Gastroesophageal sphincter (tissue), 3 donors: Measurements from ENCODE around the gene MS4A10.

Experiments
- CTCF ChIP-seq, 4 experiments: fragments of 200-600 bp in 2 of 4; fragments of 450-650 bp in 2 of 4; sonication (generic) in 1 of 4; IDR thresholded peaks; one replicate each; pipeline ENCODE4 v1.5.1; 2017 to 2019; ENCODE audit warnings: antibody characterized with exemption in 4 of 4, mild to moderate bottlenecking in 2 of 4, moderate library complexity in 2 of 4
- EP300 ChIP-seq: sonication (generic); formaldehyde crosslinking; IDR thresholded peaks from one replicate; pipeline ENCODE4 v1.6.1; 2017; ENCODE audit warnings: antibody characterized with exemption, mild to moderate bottlenecking
- POLR2A ChIP-seq, 2 donors: fragments of 450-650 bp; IDR thresholded peaks; one replicate each; pipeline ENCODE4 v1.6.1; 2017; ENCODE audit warnings: antibody characterized with exemption in 2 of 2, mild to moderate bottlenecking in 2 of 2, moderate library complexity in 1 of 2
- POLR2AphosphoS5 ChIP-seq: sonication (generic); formaldehyde crosslinking; IDR thresholded peaks from one replicate; pipeline ENCODE4 v1.6.1; 2017; ENCODE audit warnings: antibody characterized with exemption

DNA sequence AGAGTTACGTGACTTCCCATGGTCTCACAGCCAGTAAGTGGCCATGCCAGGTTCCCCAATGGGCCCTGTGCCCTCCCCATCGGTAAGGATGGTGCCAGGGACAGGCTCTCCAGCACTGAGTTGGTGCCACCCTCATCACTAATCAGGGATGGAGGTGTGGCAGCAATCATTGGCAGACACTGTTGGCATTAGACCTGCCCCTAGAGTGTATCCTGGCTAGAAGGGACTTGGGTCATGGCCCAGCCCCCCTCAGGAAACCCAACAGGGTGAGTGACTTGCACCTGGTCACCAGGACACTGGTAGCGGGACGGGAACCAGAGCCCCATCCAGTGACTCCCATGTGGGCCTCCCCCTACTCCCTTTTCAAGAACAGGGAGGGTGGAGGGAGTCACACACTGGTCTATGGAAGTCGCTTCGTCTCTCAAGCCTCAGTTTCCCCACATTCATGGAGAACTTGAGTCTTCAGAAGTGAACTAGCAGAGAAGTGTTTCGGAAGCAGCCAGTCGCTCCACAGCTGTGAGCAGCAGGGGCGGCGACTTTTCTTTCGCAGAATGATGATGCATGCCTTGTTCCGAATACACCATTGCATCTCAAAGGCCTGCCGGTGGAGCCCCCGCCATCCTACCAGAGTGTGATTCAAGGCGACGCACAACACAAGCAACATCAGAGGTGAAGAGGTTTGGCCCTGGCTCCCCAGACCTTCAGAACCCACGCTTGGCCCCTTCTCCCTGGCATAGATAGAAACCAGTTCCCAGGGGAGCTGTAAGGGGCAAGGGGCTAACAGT lies 12.9 kb downstream of the MS4A10 start:
- TF ChIP-seq CTCF (IDR thresholded peaks at IDR 0.05) (no peak), POLR2AphosphoS5 (no peak), POLR2A (IDR thresholded peaks at IDR 0.05) (no peak), EP300 (no peak)
